VCaP (cell line): ENCODE results near the gene SLC46A3.
A peak's percentile ranks its signal among the peaks of the same experiment; 100 is the strongest.

Experiments
- H3K27ac ChIP-seq: fragments of 450-650 bp; 2 replicates; pipeline ENCODE4 v1.5.1; 2017
- TF ChIP-seq, protein P1 (sequence below): fragments of 450-650 bp; conservative IDR thresholded peaks from 2 replicates; pipeline ENCODE4 v1.5.1; 2017; ENCODE audit warnings: mild to moderate bottlenecking, moderate library complexity

SLC46A3 gene

DNA sequence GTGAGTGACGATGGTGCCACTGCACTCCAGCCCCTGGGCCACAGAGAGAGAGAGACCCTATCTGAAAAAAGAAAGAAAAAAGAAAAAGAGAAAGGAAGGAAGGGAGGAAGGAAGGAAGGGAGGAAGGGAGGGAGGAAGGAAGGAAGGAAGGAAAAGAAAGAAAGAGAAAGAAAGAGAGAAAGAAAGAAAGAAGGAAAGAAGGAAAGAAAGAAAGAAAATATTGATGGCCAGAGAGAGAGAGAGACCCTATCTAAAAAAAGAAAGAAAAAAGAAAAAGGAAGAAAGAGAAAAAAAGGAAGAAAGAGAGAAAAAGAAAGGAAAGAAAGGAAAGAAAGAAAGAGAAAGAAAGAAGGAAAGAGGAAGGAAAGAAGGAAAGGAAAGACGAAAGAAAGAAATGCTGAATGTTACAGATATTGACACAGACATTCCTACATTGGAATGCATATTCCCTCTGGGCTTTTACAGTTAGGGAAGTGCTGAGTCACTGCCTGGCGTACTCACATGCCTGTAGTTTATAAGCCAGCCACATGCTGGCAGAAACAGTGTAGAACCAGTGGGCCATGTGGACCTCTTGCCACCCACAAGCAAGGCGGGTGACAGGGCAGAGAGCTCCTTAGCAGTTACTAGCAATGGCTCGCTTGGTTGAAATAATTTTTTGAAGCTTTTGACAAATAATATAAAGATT, 34.6 kb upstream of the SLC46A3 start:
- H3K27ac ChIP-seq: peak overlapping the region; percentile 30; the same call in 1 of the 2 replicates
- TF ChIP-seq, protein P1, sequence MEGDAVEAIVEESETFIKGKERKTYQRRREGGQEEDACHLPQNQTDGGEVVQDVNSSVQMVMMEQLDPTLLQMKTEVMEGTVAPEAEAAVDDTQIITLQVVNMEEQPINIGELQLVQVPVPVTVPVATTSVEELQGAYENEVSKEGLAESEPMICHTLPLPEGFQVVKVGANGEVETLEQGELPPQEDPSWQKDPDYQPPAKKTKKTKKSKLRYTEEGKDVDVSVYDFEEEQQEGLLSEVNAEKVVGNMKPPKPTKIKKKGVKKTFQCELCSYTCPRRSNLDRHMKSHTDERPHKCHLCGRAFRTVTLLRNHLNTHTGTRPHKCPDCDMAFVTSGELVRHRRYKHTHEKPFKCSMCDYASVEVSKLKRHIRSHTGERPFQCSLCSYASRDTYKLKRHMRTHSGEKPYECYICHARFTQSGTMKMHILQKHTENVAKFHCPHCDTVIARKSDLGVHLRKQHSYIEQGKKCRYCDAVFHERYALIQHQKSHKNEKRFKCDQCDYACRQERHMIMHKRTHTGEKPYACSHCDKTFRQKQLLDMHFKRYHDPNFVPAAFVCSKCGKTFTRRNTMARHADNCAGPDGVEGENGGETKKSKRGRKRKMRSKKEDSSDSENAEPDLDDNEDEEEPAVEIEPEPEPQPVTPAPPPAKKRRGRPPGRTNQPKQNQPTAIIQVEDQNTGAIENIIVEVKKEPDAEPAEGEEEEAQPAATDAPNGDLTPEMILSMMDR: no peak

DNA sequence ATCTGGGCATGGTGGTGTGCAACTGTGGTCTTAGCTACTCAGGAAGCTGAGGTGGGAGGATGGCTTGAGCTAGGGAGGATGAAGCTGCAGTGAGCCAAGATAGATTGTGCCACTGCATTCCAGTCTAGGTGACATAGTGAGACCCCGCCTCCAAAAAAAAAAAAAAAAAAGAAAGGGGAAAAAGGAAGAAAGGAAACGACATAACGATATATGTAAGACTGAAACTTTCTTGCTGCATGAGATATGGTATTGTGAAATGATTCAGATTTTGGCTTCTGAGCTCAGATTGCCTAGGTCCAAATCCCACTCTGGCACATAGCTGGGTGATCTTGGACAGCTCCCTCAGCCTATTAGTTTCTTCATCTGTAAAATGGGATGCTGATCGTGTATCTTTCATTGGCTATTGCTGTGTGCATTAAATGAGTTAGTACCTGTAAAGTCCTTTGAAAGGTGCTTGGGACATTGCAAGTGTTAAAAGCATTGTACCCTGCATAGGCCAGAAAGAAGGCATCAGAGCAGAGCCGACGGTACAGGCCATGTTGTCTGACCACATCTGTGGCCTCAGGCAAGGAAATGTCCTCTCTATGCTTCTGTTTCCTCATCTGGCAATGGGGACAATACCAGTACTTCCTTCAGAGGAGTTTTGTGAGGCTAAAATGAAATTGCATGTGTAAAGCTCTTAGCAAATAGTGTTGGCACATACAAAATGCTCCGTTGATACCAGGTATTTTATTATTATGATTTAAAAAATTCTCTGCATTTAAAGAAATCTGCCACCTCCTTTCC, 32.6 kb upstream of the SLC46A3 start:
- TF ChIP-seq, protein P1: no peak
- H3K27ac ChIP-seq: no peak overlapping the region

DNA sequence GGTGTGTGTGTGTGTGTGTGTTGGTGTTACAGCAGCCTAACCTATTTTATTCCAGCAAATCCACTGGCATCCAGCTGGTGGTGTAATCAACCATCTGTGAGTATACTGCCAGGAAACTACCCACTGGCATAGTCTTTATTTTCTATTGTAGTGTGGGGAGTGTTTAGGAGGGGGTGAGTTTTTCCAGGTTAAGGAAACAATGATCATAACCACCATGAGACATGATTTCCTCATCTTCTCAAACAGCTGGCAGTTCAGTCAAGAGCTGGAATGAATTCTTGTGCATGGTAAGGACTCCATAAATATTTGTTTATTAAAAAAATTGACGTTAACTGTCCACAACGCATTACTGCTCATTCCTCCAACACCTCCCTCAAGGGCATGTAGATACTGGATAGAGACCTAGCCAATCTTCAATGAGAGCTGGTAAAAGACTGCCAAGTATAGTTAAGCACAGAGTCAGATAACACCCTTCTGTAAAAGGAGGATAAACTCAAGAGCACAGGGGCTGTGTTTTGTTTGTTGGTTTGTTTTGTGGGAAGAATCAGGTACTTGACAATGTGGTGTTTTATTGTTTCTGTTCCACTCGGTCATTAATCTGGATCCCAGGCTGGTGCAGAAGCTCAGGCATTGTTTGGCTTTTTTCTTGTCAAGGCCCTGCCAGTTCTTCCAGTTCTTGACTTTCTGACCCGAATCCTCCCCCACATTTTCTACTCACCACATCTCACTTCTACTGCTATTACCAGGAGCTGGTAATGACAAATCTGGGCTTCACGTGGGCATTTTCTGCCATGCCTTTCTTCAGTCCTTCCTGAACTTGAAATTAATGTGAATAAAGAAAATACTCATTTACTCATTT, 31.6 kb upstream of the SLC46A3 start:
- TF ChIP-seq, protein P1: no peak
- H3K27ac ChIP-seq: no peak overlapping the region

DNA sequence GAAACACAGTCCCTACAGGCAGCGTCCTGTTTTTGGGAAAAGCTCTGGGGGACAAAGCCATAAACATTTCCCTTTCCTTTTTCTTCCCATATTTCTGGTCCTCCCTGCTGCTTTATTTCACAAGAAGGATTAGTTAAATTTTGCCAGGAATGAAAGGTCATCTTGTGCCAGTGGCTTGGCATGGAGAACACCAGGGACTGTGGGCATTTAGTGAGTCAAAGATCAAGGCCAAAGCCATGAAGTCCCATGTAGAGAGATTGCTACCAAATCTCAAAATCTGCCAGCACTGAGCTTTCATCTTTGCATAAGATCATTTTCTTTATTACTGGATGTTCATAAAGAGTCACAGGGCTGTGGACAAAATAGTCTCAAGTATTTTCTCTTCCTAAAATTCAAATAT, 29.1 kb upstream of the SLC46A3 start:
- TF ChIP-seq, protein P1: no peak
- no peak overlapping the region for H3K27ac ChIP-seq

DNA sequence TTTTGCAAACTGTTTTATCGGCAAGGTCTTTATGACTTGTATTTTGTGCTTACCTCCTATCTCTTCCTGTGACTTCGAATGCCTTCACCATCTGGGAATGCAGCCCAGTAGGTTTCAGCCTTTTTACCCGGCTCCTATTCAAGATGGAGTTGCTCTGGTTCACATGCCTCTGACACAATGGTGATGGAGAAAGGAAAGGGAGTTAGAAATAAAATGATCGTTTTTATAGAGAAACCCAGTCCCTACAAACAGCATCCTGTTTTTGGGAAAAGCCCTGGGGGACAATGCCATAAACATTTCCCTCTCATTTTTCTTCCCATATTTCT, 27.5 kb upstream of the SLC46A3 start:
- TF ChIP-seq, protein P1: no peak
- H3K27ac ChIP-seq: no peak overlapping the region

DNA sequence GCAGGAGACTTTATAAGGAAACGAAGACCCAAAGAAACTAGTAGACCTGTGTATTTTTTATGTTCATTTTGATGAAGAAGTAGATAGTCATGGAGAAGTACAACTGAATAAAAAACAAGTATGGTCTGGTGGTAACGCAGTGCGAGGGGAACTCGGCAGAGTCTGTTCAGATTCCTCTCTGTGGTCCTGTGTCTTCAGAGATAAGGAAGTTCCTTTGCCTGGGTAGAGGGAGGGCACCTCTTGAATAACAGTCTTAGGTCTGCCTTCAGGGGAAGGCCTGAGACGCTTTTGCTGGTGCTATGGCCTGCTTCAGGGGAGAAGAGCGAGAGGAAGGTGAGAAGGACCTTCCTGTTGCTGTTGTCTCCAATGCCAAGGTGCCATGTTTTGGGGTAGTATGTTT, 25.9 kb upstream of the SLC46A3 start:
- H3K27ac ChIP-seq: no peak overlapping the region
- TF ChIP-seq, protein P1: no peak

DNA sequence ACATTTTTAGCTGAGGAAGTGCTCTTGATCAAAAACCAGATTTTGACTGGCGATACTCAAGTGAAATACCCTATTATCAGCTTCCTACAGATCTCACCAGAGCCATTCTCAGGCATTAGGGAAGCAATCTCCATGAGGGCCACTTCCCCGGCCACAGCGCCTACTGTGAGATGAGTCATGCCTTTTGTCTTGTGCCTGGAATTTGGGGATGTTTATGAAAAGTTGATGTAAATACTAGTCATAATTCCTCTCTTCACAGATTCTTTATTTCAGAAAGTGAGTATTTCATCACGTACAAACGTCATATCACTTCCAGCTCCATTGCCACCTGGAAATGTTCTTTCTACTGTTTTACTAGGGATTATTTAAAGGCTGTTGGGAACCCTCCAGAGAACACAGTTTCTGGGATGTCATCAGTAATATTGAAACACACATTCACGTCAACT, 25.3 kb upstream of the SLC46A3 start:
- TF ChIP-seq, protein P1: no peak
- H3K27ac ChIP-seq: no peak overlapping the region
